ENCODE data around the gene FGF22. TPM values are rescaled to one million over a fixed set of nuclear protein-coding genes. Genes with fewer than 3 reads are reported as not detected.
"Not testable (repeated sequence)": the region's sequence is repeated elsewhere in the genome, so short reads cannot be mapped to it uniquely, and the experiment has no call there.

Gene FGF22
- polyA plus RNA-seq, 4 donors = 0.12 to 0.30 TPM; not detected in 2

- peaks cover 0 to 23% of the 10 kb centered on the region in 2 donors for H3K9me3 ChIP-seq (ENCODE audit: control insufficient read depth in 2 of 2, insufficient read depth in 1 of 2, low read depth in 1 of 2, low read length in 1 of 2)
- not testable (repeated sequence) for H3K36me3 ChIP-seq (ENCODE audit: control insufficient read depth in 3 of 3, insufficient read depth in 2 of 3, low read depth in 1 of 3, low read length in 3 of 3); H3K27me3 ChIP-seq (ENCODE audit: control insufficient read depth in 3 of 3, insufficient read depth in 3 of 3, low read length in 3 of 3); H3K27ac ChIP-seq (ENCODE audit: low read depth in 1 of 3, low read length in 2 of 3); DNase-seq; H3K4me3 ChIP-seq (ENCODE audit: low read depth in 1 of 3, low read length in 3 of 3); FAIRE-seq
- 79 to 91% (median 87%) methylated on average over 23 to 38 of the region's 38 CpGs for WGBS, 3 donors
- H3K4me1 ChIP-seq (ENCODE audit: control insufficient read depth in 3 of 3, insufficient read depth in 2 of 3, low read depth in 1 of 3, low read length in 2 of 3) = peaks cover 0 to 18% (median 0%) of the 10 kb centered on the region in 3 donors
Measured at GRCh38 chr19:666985-667573, 27.4 kb downstream of the FGF22 start.

GRCh38 chr19:668675-669434 is 29.2 kb downstream of the FGF22 start:
- peaks cover 0 to 12% (median 0%) of the 10 kb centered on the region in 3 donors for H3K4me1 ChIP-seq (ENCODE audit: control insufficient read depth in 3 of 3, insufficient read depth in 2 of 3, low read depth in 1 of 3, low read length in 2 of 3)
- not testable (repeated sequence) for DNase-seq; FAIRE-seq; H3K27me3 ChIP-seq (ENCODE audit: control insufficient read depth in 3 of 3, insufficient read depth in 3 of 3, low read length in 3 of 3); H3K27ac ChIP-seq (ENCODE audit: low read depth in 1 of 3, low read length in 2 of 3); H3K36me3 ChIP-seq (ENCODE audit: control insufficient read depth in 3 of 3, insufficient read depth in 2 of 3, low read depth in 1 of 3, low read length in 3 of 3); H3K4me3 ChIP-seq (ENCODE audit: low read depth in 1 of 3, low read length in 3 of 3)
- WGBS, 3 donors = 40 to 52% (median 42%) methylated on average over 12 of the region's 12 CpGs
- peaks cover 0 to 23% of the 10 kb centered on the region in 2 donors for H3K9me3 ChIP-seq (ENCODE audit: control insufficient read depth in 2 of 2, insufficient read depth in 1 of 2, low read depth in 1 of 2, low read length in 1 of 2)

- DNase-seq (no peak), FAIRE-seq (no peak)
- Histone ChIP-seq H3K4me1 (ENCODE audit: control insufficient read depth in 3 of 3, insufficient read depth in 2 of 3, low read depth in 1 of 3, low read length in 2 of 3) (peaks cover 0 to 10% (median 0%) of the 10 kb centered on the region in 3 donors), H3K9me3 (ENCODE audit: control insufficient read depth in 2 of 2, insufficient read depth in 1 of 2, low read depth in 1 of 2, low read length in 1 of 2) (peaks cover 0 to 23% of the 10 kb centered on the region in 2 donors), H3K27me3 (ENCODE audit: control insufficient read depth in 3 of 3, insufficient read depth in 3 of 3, low read length in 3 of 3) (peaks cover 0 to 3% (median 0%) of the 10 kb centered on the region in 3 donors), H3K4me3 (ENCODE audit: low read depth in 1 of 3, low read length in 3 of 3) (no peak overlapping the region), H3K36me3 (ENCODE audit: control insufficient read depth in 3 of 3, insufficient read depth in 2 of 3, low read depth in 1 of 3, low read length in 3 of 3) (no peaks in the 10 kb centered on the region), H3K27ac (ENCODE audit: low read depth in 1 of 3, low read length in 2 of 3) (no peak overlapping the region)
- WGBS, 3 donors = 67 to 76% (median 70%) methylated on average over 9 of the region's 9 CpGs
Measured at GRCh38 chr19:670609-671075, 31.0 kb downstream of the FGF22 start.

- H3K4me1 ChIP-seq (ENCODE audit: control insufficient read depth in 3 of 3, insufficient read depth in 2 of 3, low read depth in 1 of 3, low read length in 2 of 3) = peaks cover 0 to 37% (median 3%) of the 10 kb centered on the region in 3 donors
- no peak overlapping the region for H3K4me3 ChIP-seq (ENCODE audit: low read depth in 1 of 3, low read length in 3 of 3)
- no peak for DNase-seq
- H3K27me3 ChIP-seq (ENCODE audit: control insufficient read depth in 3 of 3, insufficient read depth in 3 of 3, low read length in 3 of 3) = peaks cover 0 to 9% (median 5%) of the 10 kb centered on the region in 3 donors
- no peak for FAIRE-seq
- H3K36me3 ChIP-seq (ENCODE audit: control insufficient read depth in 3 of 3, insufficient read depth in 2 of 3, low read depth in 1 of 3, low read length in 3 of 3) = peaks cover 0 to 9% (median 0%) of the 10 kb centered on the region in 3 donors
- no peak overlapping the region for H3K27ac ChIP-seq (ENCODE audit: low read depth in 1 of 3, low read length in 2 of 3)
- H3K9me3 ChIP-seq (ENCODE audit: control insufficient read depth in 2 of 2, insufficient read depth in 1 of 2, low read depth in 1 of 2, low read length in 1 of 2) = no peaks in the 10 kb centered on the region
- 52 to 69% (median 59%) methylated on average over 35 to 38 of the region's 38 CpGs for WGBS, 3 donors
Measured at GRCh38 chr19:674282-675151, 34.8 kb downstream of the FGF22 start.

GRCh38 chr19:676007-676338 is 36.3 kb downstream of the FGF22 start:
- peak overlapping the region in 2 of 3 donors; percentile 21 to 62 for H3K27ac ChIP-seq (ENCODE audit: low read depth in 1 of 3, low read length in 2 of 3)
- peak overlapping the region; percentile 17 to 27 (median 20) for H3K4me3 ChIP-seq (ENCODE audit: low read depth in 1 of 3, low read length in 3 of 3)
- FAIRE-seq (no peak), DNase-seq (no peak)
- H3K9me3 ChIP-seq (ENCODE audit: control insufficient read depth in 2 of 2, insufficient read depth in 1 of 2, low read depth in 1 of 2, low read length in 1 of 2) = no peaks in the 10 kb centered on the region
- H3K4me1 ChIP-seq (ENCODE audit: control insufficient read depth in 3 of 3, insufficient read depth in 2 of 3, low read depth in 1 of 3, low read length in 2 of 3) = peaks cover 0 to 39% (median 4%) of the 10 kb centered on the region in 3 donors
- H3K36me3 ChIP-seq (ENCODE audit: control insufficient read depth in 3 of 3, insufficient read depth in 2 of 3, low read depth in 1 of 3, low read length in 3 of 3) = peaks cover 0 to 9% (median 0%) of the 10 kb centered on the region in 3 donors
- peaks cover 0 to 9% (median 5%) of the 10 kb centered on the region in 3 donors for H3K27me3 ChIP-seq (ENCODE audit: control insufficient read depth in 3 of 3, insufficient read depth in 3 of 3, low read length in 3 of 3)
- WGBS, 3 donors = 7 to 12% (median 8%) methylated on average over 12 to 31 of the region's 31 CpGs

- Histone ChIP-seq H3K4me1 (ENCODE audit: control insufficient read depth in 3 of 3, insufficient read depth in 2 of 3, low read depth in 1 of 3, low read length in 2 of 3) (peaks cover 0 to 42% (median 5%) of the 10 kb centered on the region in 3 donors), H3K9me3 (ENCODE audit: control insufficient read depth in 2 of 2, insufficient read depth in 1 of 2, low read depth in 1 of 2, low read length in 1 of 2) (no peaks in the 10 kb centered on the region), H3K27ac (ENCODE audit: low read depth in 1 of 3, low read length in 2 of 3) (peak within 1 kb of the TSS in 2 of 3 donors; percentile 62 to 85), H3K36me3 (ENCODE audit: control insufficient read depth in 3 of 3, insufficient read depth in 2 of 3, low read depth in 1 of 3, low read length in 3 of 3) (peaks cover 0 to 13% (median 0%) of the 10 kb centered on the region in 3 donors), H3K27me3 (ENCODE audit: control insufficient read depth in 3 of 3, insufficient read depth in 3 of 3, low read length in 3 of 3) (peaks cover 0 to 9% (median 5%) of the 10 kb centered on the region in 3 donors), H3K4me3 (ENCODE audit: low read depth in 1 of 3, low read length in 3 of 3) (peak within 1 kb of the TSS; percentile 17 to 53 (median 45))
- DNase-seq (peak in 1 of 2 donors; percentile 73), FAIRE-seq (no peak)
- WGBS, 3 donors = 6 to 8% (median 6%) methylated on average over 36 to 63 of the region's 63 CpGs
Measured at GRCh38 chr19:676339-677105, 36.8 kb downstream of the FGF22 start, which contains the start of gene FSTL3. FSTL3 (plus strand) TSS chr19:676392; CDS start chr19:676424, 32 bp downstream.

GRCh38 chr19:677201-677600 is 37.5 kb downstream of the FGF22 start:
- no peak for FAIRE-seq
- H3K4me3 ChIP-seq (ENCODE audit: low read depth in 1 of 3, low read length in 3 of 3) = peak overlapping the region in 1 of 3 donors; percentile 45
- peaks cover 0 to 9% (median 5%) of the 10 kb centered on the region in 3 donors for H3K27me3 ChIP-seq (ENCODE audit: control insufficient read depth in 3 of 3, insufficient read depth in 3 of 3, low read length in 3 of 3)
- peaks cover 0 to 16% (median 0%) of the 10 kb centered on the region in 3 donors for H3K36me3 ChIP-seq (ENCODE audit: control insufficient read depth in 3 of 3, insufficient read depth in 2 of 3, low read depth in 1 of 3, low read length in 3 of 3)
- peak in 1 of 2 donors; percentile 64 for DNase-seq
- H3K4me1 ChIP-seq (ENCODE audit: control insufficient read depth in 3 of 3, insufficient read depth in 2 of 3, low read depth in 1 of 3, low read length in 2 of 3) = peaks cover 0 to 42% (median 7%) of the 10 kb centered on the region in 3 donors
- H3K27ac ChIP-seq (ENCODE audit: low read depth in 1 of 3, low read length in 2 of 3) = peak overlapping the region in 1 of 3 donors; percentile 85
- 0 to 12% (median 8%) methylated on average over 3 to 15 of the region's 15 CpGs for WGBS, 3 donors
- no peaks in the 10 kb centered on the region for H3K9me3 ChIP-seq (ENCODE audit: control insufficient read depth in 2 of 2, insufficient read depth in 1 of 2, low read depth in 1 of 2, low read length in 1 of 2)

All from small intestine (tissue), 7 donors.